ENCODE results near the gene TMEM182. TPM values are rescaled to one million over a fixed set of nuclear protein-coding genes. Genes with fewer than 3 reads are reported as not detected.

Gene TMEM182
- total RNA-seq, 2 experiments from 2014 or later = 3.7 to 4.4 TPM

DNA sequence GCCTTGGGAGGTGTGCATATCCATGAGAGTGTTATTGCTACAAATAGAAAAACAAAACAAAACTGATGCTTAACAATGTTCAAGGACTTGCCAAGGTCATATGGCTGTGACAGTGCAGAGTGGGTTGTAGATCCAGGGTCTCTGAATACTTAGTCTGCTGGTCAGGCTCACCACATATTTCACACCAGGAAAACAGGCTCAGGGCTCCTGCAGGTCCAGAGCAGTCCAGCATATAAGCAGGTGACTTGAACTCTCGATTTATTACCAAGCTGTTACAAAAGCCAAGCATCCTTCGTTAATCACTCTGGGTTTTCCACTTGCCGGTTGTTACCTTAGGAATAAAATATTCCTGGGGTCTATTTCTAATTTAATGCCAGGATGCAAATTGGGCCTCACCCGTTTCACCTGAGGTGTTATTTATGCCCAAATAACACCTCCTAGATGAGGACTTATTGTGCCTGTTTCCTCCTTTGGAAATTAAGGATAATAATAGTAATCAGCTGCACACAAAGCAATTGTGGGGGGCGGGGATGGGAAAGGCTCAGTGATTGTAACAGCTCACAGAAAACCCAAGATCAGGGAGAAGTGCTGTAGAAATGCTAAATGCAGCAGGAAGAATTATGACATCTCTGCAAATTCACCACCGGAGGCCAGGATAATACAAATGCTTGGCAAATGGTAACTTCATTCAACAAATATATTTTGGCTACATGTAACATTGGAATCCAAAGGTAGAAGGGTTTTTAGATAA lies 72.9 kb downstream of the TMEM182 start:
- H3K9me3 Mint-ChIP-seq (ENCODE audit: low read depth) = no peaks in the 10 kb centered on the region
- no peak for DNase-seq
- no peak overlapping the region for H3K27ac Mint-ChIP-seq
- ATAC-seq = no peak
- H3K36me3 Mint-ChIP-seq = no peaks in the 10 kb centered on the region
- no peaks in the 10 kb centered on the region for H3K4me1 Mint-ChIP-seq
- H3K27me3 Mint-ChIP-seq = no peaks in the 10 kb centered on the region
- CTCF ChIA-PET = no interaction called here
- H3K4me3 Mint-ChIP-seq = no peak overlapping the region

DNA sequence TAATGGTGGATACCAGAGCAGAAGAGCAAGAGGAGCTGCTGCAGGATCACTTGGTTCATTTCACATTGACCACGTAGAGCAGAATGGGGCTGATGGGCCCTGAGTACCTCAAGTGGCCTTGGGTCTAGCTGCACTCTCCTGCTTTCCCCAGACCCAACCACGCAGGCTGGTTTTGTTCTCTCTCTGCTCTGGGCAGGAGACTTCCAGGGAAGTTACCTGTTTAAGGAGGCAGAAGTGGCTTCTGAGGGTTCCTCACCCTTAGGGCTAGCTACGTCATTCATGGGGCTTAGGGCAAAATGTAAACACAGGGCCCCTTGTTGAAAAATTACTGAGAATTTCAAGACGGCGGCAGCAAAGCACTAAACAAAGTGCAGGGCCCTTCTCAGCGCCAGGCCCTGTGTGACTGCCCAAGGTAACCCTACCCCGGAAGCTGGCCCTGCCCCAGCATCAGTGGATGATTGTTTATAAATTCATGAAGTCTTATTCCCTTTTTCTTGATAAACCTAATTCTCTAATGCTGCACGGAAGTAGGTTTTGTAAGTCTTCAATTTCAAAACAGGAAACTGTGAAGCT lies 75.9 kb downstream of the TMEM182 start:
- no peaks in the 10 kb centered on the region for H3K9me3 Mint-ChIP-seq (ENCODE audit: low read depth)
- ATAC-seq (no peak), DNase-seq (no peak)
- CTCF ChIA-PET = no interaction called here
- H3K36me3 Mint-ChIP-seq = no peaks in the 10 kb centered on the region
- no peaks in the 10 kb centered on the region for H3K4me1 Mint-ChIP-seq
- H3K27ac Mint-ChIP-seq = no peak overlapping the region
- no peak overlapping the region for H3K4me3 Mint-ChIP-seq
- no peaks in the 10 kb centered on the region for H3K27me3 Mint-ChIP-seq

DNA sequence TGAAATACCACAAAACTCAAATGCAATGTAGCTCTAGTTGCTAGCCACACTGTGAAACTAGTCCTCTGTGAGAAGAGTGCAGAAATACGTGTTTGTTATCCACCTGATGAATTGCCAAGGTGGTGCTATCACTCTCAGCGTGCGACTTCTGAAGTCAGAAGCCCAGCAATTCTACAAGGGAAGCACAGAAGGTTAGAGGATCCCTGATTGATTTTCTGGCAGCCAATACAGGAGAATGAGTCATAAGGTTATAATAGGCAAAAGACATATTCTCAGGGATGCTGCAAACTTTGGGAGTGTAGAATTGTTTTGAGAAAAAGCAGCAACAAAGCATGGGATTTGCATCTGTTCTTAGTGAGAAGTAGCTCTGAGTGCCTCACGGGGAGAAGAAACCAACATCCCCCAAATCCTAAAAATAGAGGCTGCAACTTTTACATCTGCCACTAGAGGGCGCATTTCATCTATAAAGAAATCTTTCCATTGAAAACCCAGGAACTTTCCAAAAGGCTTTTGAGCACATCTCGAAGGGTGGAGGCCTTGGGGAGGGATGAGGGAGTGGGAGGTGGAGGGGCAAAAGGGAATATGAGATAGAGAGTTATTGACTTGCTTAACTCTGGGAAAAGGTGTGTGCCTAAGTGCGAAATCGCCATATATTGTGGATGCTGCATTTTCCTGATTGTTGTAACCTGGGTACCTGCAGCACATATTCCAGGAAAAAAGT lies 78.0 kb downstream of the TMEM182 start:
- H3K27me3 Mint-ChIP-seq = no peaks in the 10 kb centered on the region
- CTCF ChIA-PET = interaction anchor here (0.8 to 2.2 kb wide), 7 partner anchors 9 to 125 kb away, joined by 3 to 5 read pairs (median 3); no protein-coding TSS in a partner anchor
- no peak overlapping the region for H3K27ac Mint-ChIP-seq
- H3K4me3 Mint-ChIP-seq = no peak overlapping the region
- H3K4me1 Mint-ChIP-seq = no peaks in the 10 kb centered on the region
- no peaks in the 10 kb centered on the region for H3K36me3 Mint-ChIP-seq
- no peaks in the 10 kb centered on the region for H3K9me3 Mint-ChIP-seq (ENCODE audit: low read depth)
- DNase-seq = no peak
- no peak for ATAC-seq

DNA sequence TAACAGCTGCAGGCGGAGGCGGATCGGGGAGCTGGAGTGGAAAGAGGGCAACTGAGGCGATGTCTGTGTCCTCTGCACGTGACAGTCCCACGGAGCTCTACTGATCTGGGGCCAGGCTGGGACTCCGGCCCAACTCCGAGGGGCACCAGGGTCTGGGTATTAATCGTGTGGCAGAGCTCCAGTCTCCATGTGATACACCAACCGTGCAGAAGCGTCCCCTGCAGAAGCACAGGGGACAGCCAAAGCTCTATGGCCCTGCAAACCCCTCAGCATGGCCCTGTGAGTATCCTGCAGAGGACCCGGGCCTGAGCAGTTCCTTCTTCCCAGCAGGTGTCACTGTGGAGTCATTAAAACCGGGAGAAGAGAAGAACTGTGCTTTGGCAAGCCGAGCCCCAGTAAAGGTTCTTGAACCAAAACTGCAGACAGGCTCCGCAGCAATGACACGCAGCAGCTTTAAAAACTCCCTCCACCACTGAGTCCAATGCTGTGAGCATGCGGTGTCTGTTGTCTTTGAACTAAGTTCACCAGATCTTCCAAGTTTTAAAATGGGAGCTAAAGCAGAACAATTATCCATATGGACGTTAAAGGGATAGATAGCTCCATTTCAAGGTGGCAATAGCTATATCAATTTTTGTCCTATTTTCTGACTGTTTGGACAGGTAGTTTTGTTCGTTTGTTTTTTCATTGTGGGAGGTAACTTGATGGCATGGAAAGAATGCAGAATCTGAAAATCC lies 79.4 kb downstream of the TMEM182 start:
- H3K9me3 Mint-ChIP-seq (ENCODE audit: low read depth) = no peaks in the 10 kb centered on the region
- no peak overlapping the region for H3K27ac Mint-ChIP-seq
- H3K4me1 Mint-ChIP-seq = no peaks in the 10 kb centered on the region
- H3K4me3 Mint-ChIP-seq = no peak overlapping the region
- H3K36me3 Mint-ChIP-seq = no peaks in the 10 kb centered on the region
- CTCF ChIA-PET = interaction anchor here (1.1 to 2.2 kb wide), 4 partner anchors 9 to 250 kb away, joined by 3 to 7 read pairs (median 4); no protein-coding TSS in a partner anchor
- peak; percentile 44 for DNase-seq
- no peak for ATAC-seq
- no peaks in the 10 kb centered on the region for H3K27me3 Mint-ChIP-seq

DNA sequence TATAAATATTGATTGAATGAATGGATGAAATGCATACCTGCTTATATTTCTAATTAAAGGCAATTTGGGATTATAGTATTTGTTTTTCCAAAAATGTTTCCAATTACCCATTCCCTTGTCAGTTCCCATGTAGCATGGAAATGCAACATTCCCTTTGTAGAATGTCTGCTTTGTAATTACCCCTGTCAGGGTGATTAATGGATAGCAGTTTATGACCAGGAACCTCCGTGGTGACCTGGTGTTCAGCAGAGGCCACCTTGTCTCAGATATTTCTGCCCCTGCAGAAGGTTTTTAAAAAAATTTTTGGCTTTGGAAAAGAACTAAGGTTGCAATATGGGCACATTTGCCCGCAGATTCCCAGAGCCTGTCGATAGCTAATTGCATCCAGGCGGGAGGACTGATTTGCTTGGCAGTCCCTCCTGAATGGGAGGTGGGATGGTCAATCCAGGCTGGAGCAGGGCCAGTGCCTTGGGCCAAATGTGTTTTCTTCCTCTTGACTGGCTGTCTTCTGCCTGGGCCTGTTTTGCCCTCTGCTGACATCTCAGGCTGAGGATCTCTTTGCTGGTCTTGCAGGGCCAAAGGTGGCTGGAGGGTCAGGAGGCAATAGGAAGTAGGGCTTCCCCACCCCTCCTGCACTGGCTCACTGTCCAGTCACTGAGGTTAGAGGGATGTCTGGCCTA lies 82.1 kb downstream of the TMEM182 start:
- no peak overlapping the region for H3K27ac Mint-ChIP-seq
- CTCF ChIA-PET = no interaction called here
- H3K27me3 Mint-ChIP-seq = peaks cover 6% of the 10 kb centered on the region
- no peak for ATAC-seq
- H3K4me1 Mint-ChIP-seq = no peaks in the 10 kb centered on the region
- no peak for DNase-seq
- H3K36me3 Mint-ChIP-seq = no peaks in the 10 kb centered on the region
- no peak overlapping the region for H3K4me3 Mint-ChIP-seq
- no peaks in the 10 kb centered on the region for H3K9me3 Mint-ChIP-seq (ENCODE audit: low read depth)

DNA sequence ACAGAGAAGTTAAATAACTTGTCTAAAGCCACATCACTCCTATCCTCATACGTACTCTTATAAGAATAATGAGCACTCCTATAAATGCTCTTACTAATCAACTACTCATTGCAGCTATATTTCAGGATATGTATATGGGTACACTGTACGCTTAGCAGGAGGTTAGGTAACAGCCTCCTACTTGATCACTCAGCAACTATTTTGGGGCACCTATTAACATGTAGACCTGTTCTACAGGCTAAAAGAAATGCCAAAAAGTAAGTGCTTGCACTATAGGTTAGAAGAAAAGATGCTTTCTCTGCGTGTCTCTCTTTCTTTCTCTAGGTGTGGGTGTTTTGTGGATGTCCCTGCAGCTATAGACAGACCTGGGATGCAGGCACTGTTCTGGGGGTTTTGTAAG lies 83.1 kb downstream of the TMEM182 start:
- no peaks in the 10 kb centered on the region for H3K9me3 Mint-ChIP-seq (ENCODE audit: low read depth)
- DNase-seq (no peak), ATAC-seq (no peak)
- CTCF ChIA-PET = no interaction called here
- H3K27ac Mint-ChIP-seq = no peak overlapping the region
- no peaks in the 10 kb centered on the region for H3K4me1 Mint-ChIP-seq
- H3K36me3 Mint-ChIP-seq = no peaks in the 10 kb centered on the region
- H3K4me3 Mint-ChIP-seq = no peak overlapping the region
- peaks cover 7% of the 10 kb centered on the region for H3K27me3 Mint-ChIP-seq

DNA sequence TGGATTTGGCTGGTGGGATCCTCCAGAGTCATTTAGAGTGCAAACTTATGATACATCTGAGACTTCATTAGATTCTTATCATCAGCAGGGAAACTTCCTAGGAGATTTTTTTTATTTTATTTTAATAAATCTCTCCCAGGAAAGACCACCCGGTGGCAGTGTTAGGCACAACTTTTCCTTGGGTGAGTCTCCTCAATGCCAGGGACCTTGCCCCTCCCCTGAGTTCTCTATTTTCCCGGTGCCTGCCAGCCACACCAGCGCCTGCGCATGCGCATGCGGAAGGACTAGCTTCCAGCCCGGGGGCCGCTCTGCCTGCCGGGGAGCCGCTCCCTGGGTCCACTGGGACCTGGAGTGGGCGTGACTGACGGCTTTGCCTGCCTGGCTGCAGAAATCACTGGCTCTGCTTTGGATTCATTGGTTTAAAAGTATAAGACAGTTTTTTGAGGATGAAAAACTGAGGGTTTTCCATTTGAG lies 86.6 kb downstream of the TMEM182 start:
- H3K4me1 Mint-ChIP-seq = no peaks in the 10 kb centered on the region
- peaks cover 9% of the 10 kb centered on the region for H3K27me3 Mint-ChIP-seq
- H3K27ac Mint-ChIP-seq = no peak overlapping the region
- peaks cover 2% of the 10 kb centered on the region for H3K9me3 Mint-ChIP-seq (ENCODE audit: low read depth)
- no peaks in the 10 kb centered on the region for H3K36me3 Mint-ChIP-seq
- no peak for DNase-seq
- H3K4me3 Mint-ChIP-seq = no peak overlapping the region
- no peak for ATAC-seq
- CTCF ChIA-PET = interaction anchor here (1.7 kb wide), 1 partner anchor 9 kb away, joined by 4 read pairs; no protein-coding TSS in a partner anchor

DNA sequence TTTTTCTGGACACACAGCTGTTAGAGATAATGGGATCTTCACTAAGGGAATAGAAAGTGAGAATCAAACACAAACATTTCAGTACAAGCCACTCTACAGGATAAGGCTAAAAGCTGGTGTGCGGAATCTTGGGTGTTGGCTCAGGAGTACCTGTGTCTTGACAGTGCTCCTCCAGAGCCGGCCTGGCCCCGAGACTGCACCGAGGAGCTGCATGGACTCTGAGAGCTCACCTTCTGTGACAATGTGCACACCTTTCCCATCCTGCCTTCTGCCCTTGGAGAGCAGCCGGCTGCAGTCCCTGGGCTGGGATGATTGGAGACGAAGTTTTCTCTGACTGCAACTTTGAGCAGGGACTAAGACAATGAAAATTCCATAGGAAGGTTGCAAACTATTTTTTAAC lies 89.1 kb downstream of the TMEM182 start:
- no peak overlapping the region for H3K4me3 Mint-ChIP-seq
- H3K4me1 Mint-ChIP-seq = no peaks in the 10 kb centered on the region
- peaks cover 9% of the 10 kb centered on the region for H3K27me3 Mint-ChIP-seq
- H3K36me3 Mint-ChIP-seq = no peaks in the 10 kb centered on the region
- no peak overlapping the region for H3K27ac Mint-ChIP-seq
- DNase-seq (no peak), ATAC-seq (no peak)
- peaks cover 4% of the 10 kb centered on the region for H3K9me3 Mint-ChIP-seq (ENCODE audit: low read depth)
- CTCF ChIA-PET = interaction anchor here (1.1 kb wide), 1 partner anchor 11 kb away, joined by 3 read pairs; no protein-coding TSS in a partner anchor

DNA sequence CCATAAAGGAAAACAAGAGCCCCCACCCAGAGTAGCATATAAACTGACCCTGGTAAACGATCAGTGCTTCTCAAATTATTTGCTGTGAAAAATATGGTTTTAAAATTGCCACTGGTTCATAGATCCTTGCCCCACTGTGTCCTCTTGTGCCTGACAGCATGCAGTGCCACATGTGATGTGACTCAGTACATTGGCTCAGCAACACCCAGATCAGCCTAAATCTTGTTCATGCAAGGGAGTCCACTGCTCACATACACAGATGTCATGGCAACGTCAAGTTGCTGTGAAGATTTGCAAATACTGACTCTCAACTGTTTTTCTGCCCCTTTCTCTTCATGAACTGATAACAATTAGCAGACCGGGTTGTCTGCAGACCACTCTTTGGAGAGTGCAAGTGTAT lies 91.0 kb downstream of the TMEM182 start:
- Mint-ChIP-seq H3K4me3 (no peak overlapping the region), H3K36me3 (no peaks in the 10 kb centered on the region), H3K27ac (no peak overlapping the region), H3K27me3 (peaks cover 9% of the 10 kb centered on the region), H3K4me1 (no peaks in the 10 kb centered on the region), H3K9me3 (ENCODE audit: low read depth) (peaks cover 4% of the 10 kb centered on the region)
- ATAC-seq (no peak), DNase-seq (no peak)
- CTCF ChIA-PET = no interaction called here

Other genes starting within 250 kb of the TMEM182 start
- not detected for gene SLC9A2, start 142.5 kb upstream of the TMEM182 start, total RNA-seq

Measured in activated CD8-positive, alpha-beta memory T cell treated with anti-CD3 and anti-CD28 coated beads, Interleukin-2, amount 10 ng/mL, durations not matched to agents 7 days and 5 days (primary cell).